GM18505 (cell line): Measurements from ENCODE around the gene CMPK2.
A peak's percentile ranks its signal among the peaks of the same experiment; 100 is the strongest.
"Not testable (repeated sequence)": the region's sequence is repeated elsewhere in the genome, so short reads cannot be mapped to it uniquely, and the experiment has no call there.

ENCODE experiments used
- ATAC-seq: cut with Tn5 transposase; IDR thresholded peaks from one replicate; pipeline ENCODE4 v1.9.1; 2021; ENCODE audit not compliant: unreplicated experiment
- POLR2A ChIP-seq: IDR thresholded peaks from 4 replicates; pipeline ENCODE4 v1.6.1; 2011; ENCODE audit warnings: borderline replicate concordance; ENCODE audit not compliant: insufficient read depth, insufficient read length; ENCODE audit errors: extremely low read depth

Gene CMPK2

GRCh38 chr2:6874032-6874431 is 8.3 kb upstream of the CMPK2 start:
- no peak for ATAC-seq
- TF ChIP-seq POLR2A, result no peak

GRCh38 chr2:6872394-6872793 is 6.7 kb upstream of the CMPK2 start:
- peak; percentile 66 for ATAC-seq
- TF ChIP-seq POLR2A, result no peak

- ATAC-seq, result no peak
- TF ChIP-seq POLR2A, result no peak
Observed at GRCh38 chr2:6866982-6867381, 1.3 kb upstream of the CMPK2 start.

GRCh38 chr2:6866275-6866671 is 566 bp upstream of the CMPK2 start:
- peak; percentile 29 for ATAC-seq
- TF ChIP-seq POLR2A, result no peak

GRCh38 chr2:6864923-6865345 is 773 bp downstream of the CMPK2 start:
- no peak for TF ChIP-seq POLR2A
- peak; percentile 24 for ATAC-seq

- ATAC-seq, result no peak
Observed at GRCh38 chr2:6864231-6864754, 1.4 kb downstream of the CMPK2 start.

GRCh38 chr2:6863792-6864191 is 1.9 kb downstream of the CMPK2 start:
- no peak for ATAC-seq
- no peak for TF ChIP-seq POLR2A

More at GRCh38 chr2:6864231-6864754, 1.4 kb downstream of the CMPK2 start:
- TF ChIP-seq POLR2A, result no peak

GRCh38 chr2:6860296-6860695 is 5.4 kb downstream of the CMPK2 start:
- no peak for TF ChIP-seq POLR2A
- ATAC-seq, result no peak

GRCh38 chr2:6858466-6859027 is 7.2 kb downstream of the CMPK2 start:
- ATAC-seq, result not testable (repeated sequence)

- ATAC-seq, result no peak
Observed at GRCh38 chr2:6856548-6856920, 9.2 kb downstream of the CMPK2 start.

GRCh38 chr2:6855860-6856547 is 9.7 kb downstream of the CMPK2 start:
- ATAC-seq, result no peak
- TF ChIP-seq POLR2A, result no peak

More at GRCh38 chr2:6856548-6856920, 9.2 kb downstream of the CMPK2 start:
- TF ChIP-seq POLR2A, result no peak

GRCh38 chr2:6854416-6854815 is 11.3 kb downstream of the CMPK2 start:
- TF ChIP-seq POLR2A, result no peak
- ATAC-seq, result no peak

GRCh38 chr2:6852195-6852594 is 13.5 kb downstream of the CMPK2 start:
- no peak for ATAC-seq
- TF ChIP-seq POLR2A, result no peak

GRCh38 chr2:6846967-6847681 is 18.6 kb downstream of the CMPK2 start:
- no peak for ATAC-seq
- TF ChIP-seq POLR2A, result no peak
